Aorta (tissue), 5 donors: ENCODE data around the gene TCEAL9. TPM values are rescaled to one million over a fixed set of nuclear protein-coding genes. Genes with fewer than 3 reads are reported as not detected.
"Not testable (repeated sequence)": the region's sequence is repeated elsewhere in the genome, so short reads cannot be mapped to it uniquely, and the experiment has no call there.

Source experiments
- ATAC-seq: fragments of 200-7000 bp; cut with Tn5 transposase; one replicate; pipeline ENCODE4 v1.9.1; 2022; ENCODE audit warnings: moderate library complexity; ENCODE audit not compliant: low FRiP score
- DNase-seq, 2 donors: peaks; one replicate each; pipeline ENCODE4 v3.0.0-alpha.2; 2020
- H3K27ac ChIP-seq, 2 donors: one replicate each; pipeline ENCODE4 v1.5.1; 2013; ENCODE audit warnings: low read length in 2 of 2, mild to moderate bottlenecking in 2 of 2, moderate library complexity in 2 of 2, control low read depth in 1 of 2, inconsistent platforms in 1 of 2, low read depth in 1 of 2
- H3K27me3 ChIP-seq, 2 donors: one replicate each; pipeline ENCODE4 v1.6.1; 2013; ENCODE audit warnings: control low read depth in 1 of 2, low read length in 1 of 2, mild to moderate bottlenecking in 1 of 2, moderate library complexity in 1 of 2; ENCODE audit not compliant: insufficient read depth in 2 of 2, control insufficient read depth in 1 of 2
- H3K36me3 ChIP-seq, 2 donors: one replicate each; pipeline ENCODE4 v1.6.1; 2013; ENCODE audit warnings: control low read depth in 1 of 2, low read length in 1 of 2, mild to moderate bottlenecking in 1 of 2; ENCODE audit not compliant: insufficient read depth in 2 of 2, control insufficient read depth in 1 of 2
- H3K4me1 ChIP-seq, 2 donors: one replicate each; pipeline ENCODE4 v1.6.1; 2013; ENCODE audit warnings: low read length in 2 of 2, control low read depth in 1 of 2, mild to moderate bottlenecking in 1 of 2, moderate library complexity in 1 of 2; ENCODE audit not compliant: insufficient read depth in 2 of 2, control insufficient read depth in 1 of 2
- H3K4me3 ChIP-seq, 2 donors: one replicate each; pipeline ENCODE4 v1.5.1; 2013; ENCODE audit warnings: low read length in 2 of 2, control low read depth in 1 of 2, mild to moderate bottlenecking in 1 of 2
- H3K9me3 ChIP-seq: one replicate; pipeline ENCODE4 v1.6.1; 2013; ENCODE audit warnings: mild to moderate bottlenecking, low read length; ENCODE audit not compliant: control insufficient read depth
- WGBS, 2 donors: extraction: QIAGEN DNeasy Blood & Tissue Kit; methylation state at CpG; one replicate each; pipeline ENCODE4 v1.1.7; 2013; 5-methylcytosine and 5-hydroxymethylcytosine counted together
- intact Hi-C, 2 donors: fragments of 100-400 bp; cut with DNase I; formaldehyde crosslinking; loops; one replicate each; pipeline versions ENCODE4 v1.14.2 to v1.15.0; 2022
- polyA plus RNA-seq, 2 donors: library from polyadenylated mRNA; stranded (reverse); fragments of 200-250 nt; gene quantifications; one replicate each; pipeline ENCODE4 v1.2.3, GENCODE V29; 2013
- total RNA-seq, 2 donors: library from RNA; stranded (reverse); fragmentation: NEBNext Ultra II Directional; extraction: Animal tissue kit (Norgen Biotek cat#: 25700); gene quantifications; one replicate each; pipeline ENCODE4 v1.2.1, GENCODE V29; 2021
- donor health status: healthy with polysubstance abuse.
- donor health status: Bipolar disorder and iron deficiency.
- donor health status: DM: no; HTN: no; CAD: no.
- donor health status: DM: no; HTN: no; CAD: no.
- donor health status: DM: yes; HTN: yes; CAD: no.

TCEAL9 gene
- total and polyA plus RNA-seq, 4 donors = 53.2 to 199 (median 117) TPM

DNA sequence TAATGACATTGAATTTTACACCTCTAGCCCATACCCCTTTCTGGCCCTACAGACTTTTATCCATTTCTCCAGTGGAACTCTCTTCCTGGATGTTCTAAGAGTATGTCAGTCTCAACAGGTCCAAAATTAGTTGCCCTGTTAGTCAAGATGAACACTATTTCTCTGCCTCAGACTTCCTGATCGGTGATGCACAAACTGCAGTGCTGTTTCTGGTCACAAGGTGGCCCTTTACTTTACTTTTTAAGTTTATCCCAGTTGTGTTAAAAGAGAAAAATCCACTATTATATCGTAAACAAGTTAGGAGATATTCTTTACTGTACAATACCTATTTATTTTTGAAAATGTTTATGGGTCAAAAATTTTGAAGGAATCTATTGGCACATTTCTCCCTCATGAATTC lies 13.2 kb upstream of the TCEAL9 start:
- Histone ChIP-seq H3K4me3 (no peak overlapping the region), H3K27me3 (no peaks in the 10 kb centered on the region), H3K4me1 (no peaks in the 10 kb centered on the region), H3K9me3 (no peaks in the 10 kb centered on the region), H3K27ac (no peak overlapping the region), H3K36me3 (no peaks in the 10 kb centered on the region)
- intact Hi-C loops = no loop called here
- 1 to 21% methylated on average over 2 of the region's 2 CpGs for WGBS, 2 donors
- ATAC-seq (no peak), DNase-seq (no peak)

DNA sequence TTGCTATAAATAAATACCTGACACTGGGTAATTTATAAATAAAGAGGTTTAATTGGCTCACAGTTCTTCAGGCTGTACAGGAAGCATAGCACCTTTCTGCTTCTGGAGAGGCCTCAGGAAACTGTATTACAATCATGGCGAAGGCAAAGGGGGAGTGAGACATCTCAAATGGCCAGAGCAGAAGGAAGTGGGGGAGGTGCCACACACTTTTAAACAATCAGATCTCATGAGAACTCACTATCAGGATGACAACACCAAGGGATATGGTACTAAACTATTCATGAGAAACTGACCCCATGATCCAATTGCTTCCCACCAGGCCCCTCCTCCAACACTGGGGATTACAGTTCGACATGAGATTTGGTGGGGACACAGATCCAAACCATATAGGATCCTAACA lies 11.7 kb upstream of the TCEAL9 start:
- DNase-seq (no peak), ATAC-seq (no peak)
- no peaks in the 10 kb centered on the region for H3K4me1 ChIP-seq
- no peak overlapping the region for H3K27ac ChIP-seq
- no peaks in the 10 kb centered on the region for H3K36me3 ChIP-seq
- no peak overlapping the region for H3K4me3 ChIP-seq
- no peaks in the 10 kb centered on the region for H3K27me3 ChIP-seq
- no peaks in the 10 kb centered on the region for H3K9me3 ChIP-seq
- intact Hi-C loops = loop anchor here (2.0 to 5.0 kb wide), 2 partner anchors 118 to 120 kb away; no protein-coding TSS in a partner anchor
- WGBS, 2 donors = 57 to 88% methylated on average over 2 of the region's 2 CpGs

DNA sequence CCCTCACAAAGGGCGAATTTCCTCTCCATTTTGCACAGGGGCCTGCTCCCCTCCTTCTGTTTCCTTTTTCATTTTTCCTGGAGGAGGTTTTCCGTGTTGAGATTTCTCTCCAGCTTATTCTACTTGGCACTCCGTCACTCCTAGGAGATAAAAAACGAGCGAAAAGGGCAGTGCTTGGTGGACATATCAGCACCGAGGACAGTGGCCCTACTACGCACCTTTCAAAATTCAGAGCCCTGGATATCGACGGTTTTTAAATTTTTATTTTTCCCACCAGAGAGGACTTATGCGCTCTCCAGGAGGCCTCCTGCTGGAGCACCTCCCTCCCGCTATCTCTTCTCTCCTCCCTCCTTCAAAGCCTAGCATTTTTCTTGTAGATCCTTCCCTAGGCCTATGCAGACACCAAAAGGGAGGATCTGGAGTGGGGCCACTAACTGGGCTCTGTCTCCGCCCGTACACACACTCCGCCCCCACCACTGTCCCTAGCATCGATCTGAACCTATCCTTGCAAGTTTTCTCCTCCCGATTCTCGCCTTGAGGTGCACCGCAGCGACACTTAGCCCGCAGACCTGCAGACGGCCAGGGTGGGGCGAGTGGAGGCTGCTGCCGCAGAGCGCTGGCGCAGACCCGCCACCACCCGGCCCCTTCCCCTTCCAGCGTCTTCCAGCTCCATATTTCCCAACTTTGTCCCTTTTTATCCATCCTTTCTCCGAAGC lies 8.5 kb upstream of the TCEAL9 start:
- no peaks in the 10 kb centered on the region for H3K9me3 ChIP-seq
- H3K27me3 ChIP-seq = no peaks in the 10 kb centered on the region
- H3K4me1 ChIP-seq = no peaks in the 10 kb centered on the region
- H3K27ac ChIP-seq = no peak overlapping the region
- H3K36me3 ChIP-seq = no peaks in the 10 kb centered on the region
- DNase-seq (no peak), ATAC-seq (no peak)
- H3K4me3 ChIP-seq = no peak overlapping the region
- intact Hi-C loops = loop anchor here in 1 of 2 donors (5.0 kb wide), 1 partner anchor 114 kb away; no protein-coding TSS in a partner anchor
- WGBS, 2 donors = 39 to 42% methylated on average over 29 of the region's 29 CpGs

DNA sequence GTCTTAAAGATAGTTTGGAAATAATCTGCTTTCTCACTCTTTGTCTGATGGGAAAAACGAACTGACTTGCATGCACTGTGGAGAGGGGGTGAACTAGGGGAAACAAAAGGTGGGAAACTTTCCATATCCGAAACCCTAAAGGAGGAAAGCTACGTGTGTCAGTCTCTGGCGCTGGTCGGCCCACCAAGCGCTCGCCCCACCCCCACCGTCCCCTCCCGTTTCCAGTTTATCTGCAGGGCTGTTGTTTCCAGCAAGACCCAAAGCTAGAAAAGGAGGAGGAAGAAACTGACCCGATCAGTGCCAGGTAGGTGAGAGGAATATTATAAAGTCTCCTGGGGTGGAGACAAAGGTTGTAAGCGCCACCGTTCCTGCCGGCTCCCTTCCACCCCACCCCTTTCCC lies 552 bp downstream of the TCEAL9 start:
- Histone ChIP-seq H3K36me3 (no peaks in the 10 kb centered on the region), H3K4me3 (peak overlapping the region; percentile 23 to 91), H3K9me3 (no peaks in the 10 kb centered on the region), H3K27ac (peak overlapping the region; percentile 36 to 92), H3K4me1 (no peaks in the 10 kb centered on the region), H3K27me3 (no peaks in the 10 kb centered on the region)
- no peak for DNase-seq
- peak; percentile 80 for ATAC-seq
- 1 to 21% methylated on average over 13 of the region's 13 CpGs for WGBS, 2 donors
- intact Hi-C loops = no loop called here

DNA sequence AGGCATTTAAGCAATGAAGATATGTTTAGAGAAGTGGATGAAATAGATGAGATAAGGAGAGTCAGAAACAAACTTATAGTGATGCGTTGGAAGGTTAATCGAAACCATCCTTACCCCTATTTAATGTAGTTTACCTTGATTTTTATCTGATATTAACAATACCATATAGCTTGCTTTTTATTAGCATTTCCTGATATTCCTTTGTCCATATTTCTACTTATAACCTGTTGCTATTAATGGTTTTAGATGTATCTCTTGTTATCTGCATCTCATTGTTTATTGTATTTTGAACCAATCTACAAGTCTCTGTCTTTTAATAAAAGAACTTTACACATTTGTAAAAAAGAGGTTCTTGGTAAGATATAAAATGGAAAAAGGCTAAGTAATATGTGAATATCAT lies 1.6 kb downstream of the TCEAL9 start:
- no peaks in the 10 kb centered on the region for H3K27me3 ChIP-seq
- intact Hi-C loops = no loop called here
- no peak overlapping the region for H3K27ac ChIP-seq
- WGBS, 2 donors = 88 to 90% methylated on average over 2 of the region's 2 CpGs
- no peaks in the 10 kb centered on the region for H3K9me3 ChIP-seq
- DNase-seq = no peak
- ATAC-seq = no peak
- H3K4me1 ChIP-seq = no peaks in the 10 kb centered on the region
- H3K4me3 ChIP-seq = peak overlapping the region in 1 of 2 donors; percentile 91
- no peaks in the 10 kb centered on the region for H3K36me3 ChIP-seq

DNA sequence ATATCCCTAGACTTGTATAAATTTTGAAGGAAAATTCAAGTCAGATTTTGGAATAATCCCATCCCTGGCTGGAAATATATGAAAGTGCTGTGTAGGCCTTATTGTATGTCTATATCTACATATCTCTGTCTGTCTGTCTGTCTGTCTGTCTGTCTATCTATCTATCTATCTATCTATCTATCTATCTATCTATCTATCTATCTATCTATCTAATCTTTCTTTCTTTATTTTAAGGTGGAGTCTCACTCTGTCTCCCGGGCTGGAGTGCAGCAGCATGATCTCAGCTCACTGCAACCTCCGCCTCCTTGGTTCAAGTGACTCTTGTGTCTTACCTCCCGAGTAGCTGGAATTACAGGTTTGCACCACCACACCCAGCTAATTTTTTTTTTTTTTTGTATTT lies 3.3 kb downstream of the TCEAL9 start:
- not testable (repeated sequence) for H3K27me3 ChIP-seq, DNase-seq, H3K4me3 ChIP-seq, H3K4me1 ChIP-seq, H3K36me3 ChIP-seq, ATAC-seq, H3K27ac ChIP-seq, H3K9me3 ChIP-seq
- WGBS, 2 donors = 90 to 95% methylated on average over 3 of the region's 3 CpGs
- intact Hi-C loops = loop anchor here in 1 of 2 donors (5.0 kb wide), 1 partner anchor 43 kb away; no protein-coding TSS in a partner anchor

DNA sequence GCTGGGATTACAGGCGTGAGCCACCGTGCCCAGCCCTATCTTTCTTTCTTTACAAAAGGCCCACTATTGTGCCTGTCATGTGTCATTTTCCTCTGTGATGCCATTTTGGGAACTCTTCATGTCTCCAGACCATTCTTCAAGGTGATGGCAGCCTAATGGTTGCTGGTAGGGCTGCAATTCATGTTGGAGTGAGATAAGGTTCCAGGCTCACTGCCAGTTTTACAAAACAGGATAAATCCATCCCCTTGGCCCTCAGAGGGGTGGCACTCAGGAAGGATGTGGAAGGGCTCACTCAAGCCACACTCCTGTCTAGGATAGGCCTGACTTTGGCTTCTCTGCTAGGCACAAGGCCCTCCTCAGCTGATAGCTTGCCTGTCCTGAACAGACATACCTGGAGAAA lies 3.8 kb downstream of the TCEAL9 start:
- no peak for ATAC-seq
- no peak overlapping the region for H3K27ac ChIP-seq
- no peak for DNase-seq

DNA sequence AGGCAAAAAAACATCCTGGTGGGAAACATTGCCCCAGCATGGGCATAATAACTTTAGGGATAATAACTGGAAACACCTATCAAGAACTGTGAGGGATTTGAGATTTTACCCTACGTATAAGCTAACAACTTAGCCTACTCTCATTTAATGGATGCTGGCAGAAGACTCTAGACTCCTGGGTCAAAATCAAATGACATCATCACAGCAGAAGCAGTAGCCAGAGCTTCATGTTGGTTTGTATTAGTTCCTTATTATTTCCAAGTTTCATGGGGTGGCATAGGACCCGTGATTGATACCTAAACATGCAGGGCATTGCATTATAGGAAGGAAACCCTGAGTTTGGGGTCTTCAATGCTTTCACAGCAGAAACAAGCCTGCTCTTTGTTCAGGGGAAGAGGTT lies 4.6 kb downstream of the TCEAL9 start:
- 50 to 58% methylated on average over 2 of the region's 2 CpGs for WGBS, 2 donors
- no peaks in the 10 kb centered on the region for H3K9me3 ChIP-seq
- H3K4me1 ChIP-seq = no peaks in the 10 kb centered on the region
- intact Hi-C loops = loop anchor here in 1 of 2 donors (5.0 kb wide), 1 partner anchor 41 kb away; no protein-coding TSS in a partner anchor
- no peak overlapping the region for H3K4me3 ChIP-seq
- H3K27ac ChIP-seq = no peak overlapping the region
- DNase-seq = no peak
- H3K36me3 ChIP-seq = no peaks in the 10 kb centered on the region
- no peak for ATAC-seq
- no peaks in the 10 kb centered on the region for H3K27me3 ChIP-seq

More for the DNA sequence above, 3.8 kb downstream of the TCEAL9 start:
- H3K27me3 ChIP-seq = no peaks in the 10 kb centered on the region
- no peaks in the 10 kb centered on the region for H3K36me3 ChIP-seq
- intact Hi-C loops = loop anchor here in 1 of 2 donors (5.0 kb wide), 1 partner anchor 42 kb away; no protein-coding TSS in a partner anchor
- no peaks in the 10 kb centered on the region for H3K9me3 ChIP-seq
- WGBS, 2 donors = 59 to 86% methylated on average over 2 of the region's 2 CpGs
- no peak overlapping the region for H3K4me3 ChIP-seq
- H3K4me1 ChIP-seq = no peaks in the 10 kb centered on the region

DNA sequence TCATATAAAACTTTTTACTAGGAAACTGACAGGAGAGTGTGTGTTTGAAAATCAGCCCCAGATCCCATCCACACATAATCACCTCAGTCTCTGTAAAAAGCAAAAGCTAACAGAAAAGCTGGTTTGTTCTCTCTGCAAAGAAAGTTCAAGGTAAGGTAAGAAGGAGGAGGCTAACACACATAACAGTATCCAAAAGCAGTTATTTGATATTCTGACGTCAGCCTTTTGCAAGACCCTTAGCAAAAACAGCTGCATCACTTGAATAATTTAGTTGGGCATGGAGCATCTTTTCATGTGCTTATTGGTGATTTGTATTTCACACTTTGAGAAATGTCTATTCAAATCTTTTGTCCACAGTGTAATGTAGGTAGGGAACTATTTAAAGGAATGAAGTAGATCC lies 5.5 kb downstream of the TCEAL9 start:
- H3K27me3 ChIP-seq = no peaks in the 10 kb centered on the region
- H3K4me3 ChIP-seq = no peak overlapping the region
- H3K36me3 ChIP-seq = no peaks in the 10 kb centered on the region
- H3K4me1 ChIP-seq = no peaks in the 10 kb centered on the region
- intact Hi-C loops = loop anchor here in 1 of 2 donors (5.0 kb wide), 1 partner anchor 41 kb away; no protein-coding TSS in a partner anchor
- H3K27ac ChIP-seq = no peak overlapping the region
- ATAC-seq = no peak
- DNase-seq = no peak
- no peaks in the 10 kb centered on the region for H3K9me3 ChIP-seq
- 33 to 43% methylated on average over 1 of the region's 1 CpG for WGBS, 2 donors
